Peyer's patch (tissue), 4 donors: ENCODE results near the gene ZWILCH.

Source experiments
- POLR2A ChIP-seq, 2 donors: fragments of 450-650 bp; IDR thresholded peaks; one replicate each; pipeline ENCODE4 v1.5.1; 2017; ENCODE audit warnings: antibody characterized with exemption in 2 of 2, mild to moderate bottlenecking in 2 of 2, moderate library complexity in 2 of 2
- TF ChIP-seq, protein P1 (sequence below), 6 experiments: fragments of 450-650 bp in 4 of 6; fragments of 200-600 bp in 2 of 6; sonication (generic) in 1 of 6; IDR thresholded peaks; one replicate each; pipeline ENCODE4 v1.5.1; 2017 to 2019; ENCODE audit warnings: antibody characterized with exemption in 6 of 6, mild to moderate bottlenecking in 3 of 6, moderate library complexity in 1 of 6

DNA sequence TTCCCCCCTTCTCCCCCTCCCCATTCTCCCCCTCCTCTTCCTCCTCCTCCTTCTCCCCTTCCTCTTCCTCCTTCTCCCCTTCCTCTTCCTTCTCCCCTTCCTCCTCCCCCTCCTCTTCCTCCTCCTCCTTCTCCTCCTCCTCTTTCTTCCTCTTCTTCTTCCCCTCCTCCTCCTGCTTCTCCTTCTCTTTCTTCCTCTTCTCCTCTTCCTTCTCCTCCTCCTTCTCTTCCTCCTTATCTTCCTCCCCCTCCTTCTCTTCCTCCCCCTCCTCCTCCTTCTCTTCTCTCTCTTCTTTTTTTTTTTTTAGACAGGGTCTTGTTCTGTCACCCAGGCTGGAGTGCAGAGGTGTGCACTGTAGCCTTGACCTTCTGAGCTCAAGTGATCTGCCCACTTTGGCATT, 81.9 kb downstream of the ZWILCH start:
- TF ChIP-seq, protein P1, sequence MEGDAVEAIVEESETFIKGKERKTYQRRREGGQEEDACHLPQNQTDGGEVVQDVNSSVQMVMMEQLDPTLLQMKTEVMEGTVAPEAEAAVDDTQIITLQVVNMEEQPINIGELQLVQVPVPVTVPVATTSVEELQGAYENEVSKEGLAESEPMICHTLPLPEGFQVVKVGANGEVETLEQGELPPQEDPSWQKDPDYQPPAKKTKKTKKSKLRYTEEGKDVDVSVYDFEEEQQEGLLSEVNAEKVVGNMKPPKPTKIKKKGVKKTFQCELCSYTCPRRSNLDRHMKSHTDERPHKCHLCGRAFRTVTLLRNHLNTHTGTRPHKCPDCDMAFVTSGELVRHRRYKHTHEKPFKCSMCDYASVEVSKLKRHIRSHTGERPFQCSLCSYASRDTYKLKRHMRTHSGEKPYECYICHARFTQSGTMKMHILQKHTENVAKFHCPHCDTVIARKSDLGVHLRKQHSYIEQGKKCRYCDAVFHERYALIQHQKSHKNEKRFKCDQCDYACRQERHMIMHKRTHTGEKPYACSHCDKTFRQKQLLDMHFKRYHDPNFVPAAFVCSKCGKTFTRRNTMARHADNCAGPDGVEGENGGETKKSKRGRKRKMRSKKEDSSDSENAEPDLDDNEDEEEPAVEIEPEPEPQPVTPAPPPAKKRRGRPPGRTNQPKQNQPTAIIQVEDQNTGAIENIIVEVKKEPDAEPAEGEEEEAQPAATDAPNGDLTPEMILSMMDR (IDR thresholded peaks at IDR 0.05): no peak
- TF ChIP-seq POLR2A (IDR thresholded peaks at IDR 0.05): no peak
